ENCODE results near the gene POC1A. TPM values are rescaled to one million over a fixed set of nuclear protein-coding genes. Genes with fewer than 3 reads are reported as not detected.

Gene POC1A
- total RNA-seq, 1 donor from 2014 or later = 2.4 TPM

DNA sequence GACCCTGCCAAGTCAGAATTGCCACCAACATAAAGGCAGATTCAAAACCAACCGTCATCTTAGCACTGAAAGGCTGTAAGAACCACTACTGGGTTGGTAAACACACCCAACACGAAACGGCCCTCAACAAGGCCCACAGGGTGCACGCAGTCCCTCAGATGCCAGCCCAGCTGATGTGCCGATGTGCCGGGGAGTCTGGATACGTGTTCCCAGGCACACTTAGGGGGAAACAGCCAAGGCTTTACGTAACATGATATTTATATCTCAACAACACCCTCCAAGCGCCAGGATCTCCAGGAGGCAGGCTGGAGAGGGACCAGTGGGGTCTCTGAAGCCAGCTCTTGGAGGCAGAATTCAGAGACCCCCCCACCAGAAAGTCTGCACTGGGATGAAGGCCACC is 14.2 kb downstream of the POC1A start:
- ChIA-PET POLR2A (no interaction called here), CTCF (no interaction called here)
- Mint-ChIP-seq H3K27me3 (no peaks in the 10 kb centered on the region), H3K4me3 (no peak overlapping the region), H3K36me3 (ENCODE audit: low read depth) (no peaks in the 10 kb centered on the region), H3K27ac (no peak overlapping the region), H3K9me3 (no peaks in the 10 kb centered on the region), H3K4me1 (peaks cover 6% of the 10 kb centered on the region)
- intact Hi-C loops (cut with micrococcal nuclease) = no loop called here
- TF ChIP-seq, protein P1, sequence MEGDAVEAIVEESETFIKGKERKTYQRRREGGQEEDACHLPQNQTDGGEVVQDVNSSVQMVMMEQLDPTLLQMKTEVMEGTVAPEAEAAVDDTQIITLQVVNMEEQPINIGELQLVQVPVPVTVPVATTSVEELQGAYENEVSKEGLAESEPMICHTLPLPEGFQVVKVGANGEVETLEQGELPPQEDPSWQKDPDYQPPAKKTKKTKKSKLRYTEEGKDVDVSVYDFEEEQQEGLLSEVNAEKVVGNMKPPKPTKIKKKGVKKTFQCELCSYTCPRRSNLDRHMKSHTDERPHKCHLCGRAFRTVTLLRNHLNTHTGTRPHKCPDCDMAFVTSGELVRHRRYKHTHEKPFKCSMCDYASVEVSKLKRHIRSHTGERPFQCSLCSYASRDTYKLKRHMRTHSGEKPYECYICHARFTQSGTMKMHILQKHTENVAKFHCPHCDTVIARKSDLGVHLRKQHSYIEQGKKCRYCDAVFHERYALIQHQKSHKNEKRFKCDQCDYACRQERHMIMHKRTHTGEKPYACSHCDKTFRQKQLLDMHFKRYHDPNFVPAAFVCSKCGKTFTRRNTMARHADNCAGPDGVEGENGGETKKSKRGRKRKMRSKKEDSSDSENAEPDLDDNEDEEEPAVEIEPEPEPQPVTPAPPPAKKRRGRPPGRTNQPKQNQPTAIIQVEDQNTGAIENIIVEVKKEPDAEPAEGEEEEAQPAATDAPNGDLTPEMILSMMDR (IDR thresholded peaks at IDR 0.05) = no peak
- ATAC-seq (ENCODE audit: low read depth) (no peak), DNase-seq (no peak)

DNA sequence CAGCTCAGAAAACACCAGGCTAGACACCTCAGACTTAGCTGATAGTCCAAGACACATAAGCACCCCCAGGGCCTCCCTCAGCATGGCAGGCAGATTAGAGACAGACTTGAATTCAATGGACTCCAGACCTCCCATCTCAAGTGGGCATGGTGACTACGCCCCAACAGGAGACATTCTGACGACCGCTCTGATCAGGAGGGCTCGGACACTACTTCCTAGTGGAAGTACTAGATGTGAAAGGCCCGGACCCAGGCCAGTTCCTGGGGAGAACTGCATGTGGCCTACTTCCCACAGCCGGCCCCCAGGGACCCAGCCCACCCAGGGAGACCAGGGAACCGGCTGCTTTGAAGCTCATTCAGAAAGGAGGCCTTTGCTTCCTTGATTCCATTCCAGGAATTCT is 16.9 kb downstream of the POC1A start:
- POLR2A ChIA-PET = no interaction called here
- Mint-ChIP-seq H3K27ac (no peak overlapping the region), H3K4me1 (peaks cover 6% of the 10 kb centered on the region), H3K27me3 (no peaks in the 10 kb centered on the region), H3K4me3 (no peak overlapping the region), H3K36me3 (ENCODE audit: low read depth) (no peaks in the 10 kb centered on the region), H3K9me3 (no peaks in the 10 kb centered on the region)
- TF ChIP-seq, protein P1 (IDR thresholded peaks at IDR 0.05) = no peak
- ATAC-seq (ENCODE audit: low read depth) (no peak), DNase-seq (no peak)
- CTCF ChIA-PET = interaction anchor here (1.2 kb wide), 1 partner anchor 85 kb away, joined by 3 read pairs; no protein-coding TSS in a partner anchor
- intact Hi-C loops (cut with micrococcal nuclease) = no loop called here

DNA sequence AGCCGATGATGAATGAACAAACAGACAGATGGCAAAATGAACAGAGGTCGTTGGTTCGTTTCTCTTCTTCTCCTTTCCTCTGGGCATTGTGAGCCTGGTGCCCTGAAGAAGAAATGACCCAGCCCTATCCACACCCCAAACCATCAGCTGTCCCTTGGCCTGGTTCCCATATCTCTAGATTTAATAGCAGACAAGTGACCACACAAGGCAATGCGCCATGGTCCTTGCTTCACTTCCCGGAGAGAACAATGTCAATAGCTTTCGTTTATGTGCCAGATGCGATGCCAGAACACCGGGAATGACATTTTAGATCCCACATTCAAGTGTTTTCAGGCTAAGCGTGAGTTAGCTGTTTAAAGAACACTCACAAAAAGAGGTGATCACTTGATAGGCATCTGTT is 17.7 kb downstream of the POC1A start:
- Mint-ChIP-seq H3K27me3 (no peaks in the 10 kb centered on the region), H3K9me3 (no peaks in the 10 kb centered on the region), H3K36me3 (ENCODE audit: low read depth) (no peaks in the 10 kb centered on the region), H3K4me1 (peaks cover 6% of the 10 kb centered on the region), H3K4me3 (no peak overlapping the region), H3K27ac (no peak overlapping the region)
- ChIA-PET CTCF (interaction anchor here (1.2 kb wide), 1 partner anchor 84 kb away, joined by 3 read pairs; no protein-coding TSS in a partner anchor), POLR2A (no interaction called here)
- ATAC-seq (ENCODE audit: low read depth) (no peak), DNase-seq (no peak)
- TF ChIP-seq, protein P1 (IDR thresholded peaks at IDR 0.05) = no peak
- intact Hi-C loops (cut with micrococcal nuclease) = no loop called here

DNA sequence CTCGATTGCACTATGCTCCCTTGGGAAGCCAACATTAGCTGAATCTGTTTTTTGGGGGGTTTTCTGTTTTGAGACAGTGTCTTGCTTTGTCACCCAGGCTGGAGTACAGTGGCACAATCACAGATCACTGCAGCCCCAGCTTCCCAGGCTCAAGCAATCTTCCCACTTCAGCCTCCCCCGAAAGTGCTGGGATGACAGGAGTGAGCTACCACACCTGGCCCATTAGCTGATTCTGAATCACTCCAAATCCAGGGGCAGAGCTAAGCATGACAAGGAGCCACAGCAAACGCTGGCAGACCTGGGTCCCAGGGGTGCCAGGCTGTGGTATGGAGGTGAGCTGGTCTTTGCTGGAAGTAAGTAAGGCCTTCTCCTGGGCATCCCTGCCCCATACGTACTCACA is 18.9 kb downstream of the POC1A start:
- ATAC-seq (ENCODE audit: low read depth) (no peak), DNase-seq (no peak)
- Mint-ChIP-seq H3K27me3 (no peaks in the 10 kb centered on the region), H3K36me3 (ENCODE audit: low read depth) (no peaks in the 10 kb centered on the region), H3K27ac (no peak overlapping the region), H3K4me1 (peaks cover 6% of the 10 kb centered on the region), H3K4me3 (no peak overlapping the region), H3K9me3 (no peaks in the 10 kb centered on the region)
- POLR2A ChIA-PET = no interaction called here
- intact Hi-C loops (cut with micrococcal nuclease) = no loop called here
- TF ChIP-seq, protein P1 (IDR thresholded peaks at IDR 0.05) = no peak
- CTCF ChIA-PET = interaction anchor here (0.9 kb wide), 1 partner anchor 12 kb away, joined by 3 read pairs; no protein-coding TSS in a partner anchor

- no peaks in the 10 kb centered on the region for H3K36me3 Mint-ChIP-seq (ENCODE audit: low read depth)
Observed at GRCh38 chr3:52134761-52135160, 19.5 kb downstream of the POC1A start.

More at GRCh38 chr3:52134761-52135160, 19.5 kb downstream of the POC1A start:
- Mint-ChIP-seq H3K4me1 (peaks cover 6% of the 10 kb centered on the region), H3K27me3 (no peaks in the 10 kb centered on the region), H3K4me3 (no peak overlapping the region), H3K27ac (no peak overlapping the region), H3K9me3 (no peaks in the 10 kb centered on the region)
- CTCF ChIA-PET = interaction anchor here (0.9 kb wide), 1 partner anchor 11 kb away, joined by 3 read pairs; no protein-coding TSS in a partner anchor
- no peak for ATAC-seq (ENCODE audit: low read depth)
- no peak for DNase-seq
- TF ChIP-seq, protein P1 (IDR thresholded peaks at IDR 0.05) = no peak
- intact Hi-C loops (cut with micrococcal nuclease) = no loop called here
- POLR2A ChIA-PET = interaction anchor here (0.7 kb wide), 1 partner anchor 1032 kb away, joined by 3 read pairs; no protein-coding TSS in a partner anchor

All from activated B cell treated with CpG ODN at 0.5 μM for 24 hours (primary cell).